Keratinocyte (primary cell): ENCODE results near the gene ALPI. TPM values are rescaled to one million over a fixed set of nuclear protein-coding genes. Genes with fewer than 3 reads are reported as not detected.

Experiments used
- DNase-seq: peaks from one replicate; pipeline ENCODE4 v3.0.0-alpha.2; 2011; ENCODE audit warnings: low read depth, missing footprints, low spot score
- FAIRE-seq: peaks from 2 replicates; lab custom pipeline; 2011; peaks lifted over from hg19 to GRCh38; lab: Jason Lieb, UNC
- H2AFZ ChIP-seq: 2 replicates; pipeline ENCODE4 v1.6.0; 2012; ENCODE audit warnings: low read length, control low read depth, inconsistent platforms; ENCODE audit not compliant: control insufficient read depth
- H3K27ac ChIP-seq: 2 replicates; pipeline ENCODE4 v1.5.1; 2011; ENCODE audit warnings: low read length; ENCODE audit not compliant: control insufficient read depth, insufficient read depth
- H3K27me3 ChIP-seq: 3 replicates; pipeline ENCODE4 v1.6.0; 2011; ENCODE audit warnings: low read length; ENCODE audit not compliant: control insufficient read depth, insufficient read depth; ENCODE audit errors: extremely low read depth
- H3K36me3 ChIP-seq, 2 experiments: 2 replicates in 1 of 2; 3 replicates in 1 of 2; pipeline ENCODE4 v1.5.1; 2011; ENCODE audit warnings: low read length in 2 of 2, mild to moderate bottlenecking in 1 of 2; ENCODE audit not compliant: control insufficient read depth in 2 of 2, insufficient read depth in 2 of 2; ENCODE audit errors: extremely low read depth in 1 of 2
- H3K4me1 ChIP-seq: 3 replicates; pipeline ENCODE4 v1.5.1; 2011; ENCODE audit warnings: low read length; ENCODE audit not compliant: control insufficient read depth, insufficient read depth; ENCODE audit errors: extremely low read depth
- H3K4me2 ChIP-seq: 3 replicates; pipeline ENCODE4 v1.6.0; 2011; ENCODE audit warnings: low read depth, low read length; ENCODE audit not compliant: control insufficient read depth, insufficient read depth; ENCODE audit errors: extremely low read depth
- H3K4me3 ChIP-seq, 3 experiments: fragments of 200-600 bp in 1 of 3; sonication (generic) in 1 of 3; 2 replicates in 2 of 3; 3 replicates in 1 of 3; pipeline ENCODE4 v1.5.1; 2011 to 2016; ENCODE audit warnings: low read length in 3 of 3, mild to moderate bottlenecking in 3 of 3, control low read depth in 2 of 3, inconsistent platforms in 1 of 3, low read depth in 1 of 3, mixed read lengths in 1 of 3, mixed run types in 1 of 3, moderate library complexity in 1 of 3; ENCODE audit not compliant: control insufficient read depth in 2 of 3, insufficient read depth in 2 of 3; ENCODE audit errors: extremely low read depth in 1 of 3
- H3K79me2 ChIP-seq: 2 replicates; pipeline ENCODE4 v1.6.0; 2012; ENCODE audit warnings: low read length; ENCODE audit not compliant: control insufficient read depth, insufficient read depth
- H3K9ac ChIP-seq: 3 replicates; pipeline ENCODE4 v1.6.0; 2011; ENCODE audit warnings: low read length; ENCODE audit not compliant: control insufficient read depth, insufficient read depth; ENCODE audit errors: extremely low read depth
- H3K9me1 ChIP-seq: 3 replicates; pipeline ENCODE4 v1.6.0; 2011; ENCODE audit warnings: low read length; ENCODE audit not compliant: control insufficient read depth, insufficient read depth; ENCODE audit errors: extremely low read depth
- H3K9me3 ChIP-seq: 2 replicates; pipeline ENCODE4 v1.5.1; 2012; ENCODE audit warnings: low read depth, low read length; ENCODE audit not compliant: control insufficient read depth
- H4K20me1 ChIP-seq: 3 replicates; pipeline ENCODE4 v1.6.0; 2011; ENCODE audit warnings: low read length; ENCODE audit not compliant: control insufficient read depth, insufficient read depth; ENCODE audit errors: extremely low read depth
- CTCF ChIP-seq, 3 experiments: IDR thresholded peaks in 1 of 3; conservative IDR thresholded peaks in 1 of 3; optimal IDR thresholded peaks in 1 of 3; 2 replicates in 2 of 3; 3 replicates in 1 of 3; pipeline versions ENCODE3 to v1.5.1; 2011; ENCODE audit warnings: low read length in 3 of 3, mild to moderate bottlenecking in 3 of 3, moderate library complexity in 2 of 3, control low read depth in 1 of 3, inconsistent platforms in 1 of 3; ENCODE audit not compliant: insufficient read depth in 2 of 3; ENCODE audit errors: extremely low read depth in 1 of 3
- EZH2 ChIP-seq: IDR thresholded peaks from one replicate; pipeline ENCODE4 v1.6.1; 2012; ENCODE audit warnings: inconsistent platforms, mild to moderate bottlenecking, low read length, moderate library complexity
- dilution Hi-C: fragments of 300-500 bp; cut with MboI; formaldehyde crosslinking; loops from one replicate; pipeline ENCODE4 v1.7.0; 2020; ENCODE audit warnings: low sequenced_read_pairs; ENCODE audit not compliant: extremely low pct_ligation_motif_present
- polyA plus RNA-seq, 5 experiments: library from polyadenylated mRNA; depleted of rRNA in 3 of 5; stranded (reverse) in 3 of 5; stranded (forward) in 1 of 5; unstranded in 1 of 5; fragments of >200 nt; gene quantifications; 1 replicate in 1 of 5; 2 replicates in 3 of 5; 3 replicates in 1 of 5; pipeline versions ENCODE4 v1.2.1 to v1.2.3, GENCODE V29; 2011 to 2012; ENCODE audit warnings: missing spikeins in 2 of 5, low read depth in 1 of 5, low replicate concordance in 1 of 5

The ALPI gene
- polyA plus RNA-seq, 1 donor (not counting 4 experiments of a cell fraction or from before 2014, with no cell fraction given) = not detected

DNA sequence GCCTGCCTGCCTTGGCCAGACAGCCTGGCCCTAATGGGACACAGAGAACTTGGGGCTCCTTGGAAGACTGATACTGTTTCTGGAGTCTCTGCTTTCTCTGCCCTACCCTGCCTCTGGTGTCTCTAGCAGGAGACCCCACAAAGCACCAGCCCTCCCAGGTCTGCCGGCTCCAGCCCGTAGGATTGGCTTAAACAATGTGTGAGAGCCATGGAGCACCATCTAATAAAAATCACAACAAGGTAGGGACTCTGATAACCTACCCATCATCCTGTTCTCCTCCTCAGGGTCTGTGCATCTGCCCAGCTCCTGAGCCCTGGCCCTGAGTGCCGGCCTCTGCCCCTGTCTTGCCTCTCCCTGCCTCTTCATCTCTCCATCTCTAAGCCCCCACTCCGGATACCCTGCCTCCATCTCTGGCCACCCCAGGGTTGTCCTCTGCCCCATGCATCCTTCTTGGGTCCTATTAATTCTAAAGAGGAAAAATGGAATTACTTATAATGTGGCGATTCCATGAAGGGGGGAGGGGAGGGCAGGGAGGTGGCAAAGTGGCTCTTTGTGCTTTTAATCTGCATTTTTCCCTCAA, 32.9 kb downstream of the ALPI start:
- Histone ChIP-seq H3K4me3 (no peak overlapping the region), H3K9me3 (no peaks in the 10 kb centered on the region), H3K9me1 (no peaks in the 10 kb centered on the region), H4K20me1 (no peaks in the 10 kb centered on the region), H2AFZ (no peak overlapping the region), H3K27ac (no peak overlapping the region), H3K4me1 (no peaks in the 10 kb centered on the region), H3K36me3 (no peaks in the 10 kb centered on the region), H3K9ac (no peak overlapping the region), H3K79me2 (no peaks in the 10 kb centered on the region), H3K27me3 (peaks cover 57% of the 10 kb centered on the region), H3K4me2 (no peak overlapping the region)
- no peak for TF ChIP-seq CTCF (optimal IDR thresholded peaks at IDR 0.05 in 1 of 3, IDR thresholded peaks at IDR 0.05 in 1 of 3, conservative IDR thresholded peaks at IDR 0.05 in 1 of 3; ENCODE audit: extremely low read depth in 1 of 3, insufficient read depth in 2 of 3, low read length in 3 of 3)
- no peak for TF ChIP-seq EZH2
- dilution Hi-C loops = no loop called here
- DNase-seq (no peak), FAIRE-seq (no peak)

GRCh38 chr2:232489516-232490220, 33.7 kb downstream of the ALPI start:
- Histone ChIP-seq H3K9me1 (no peaks in the 10 kb centered on the region), H4K20me1 (no peaks in the 10 kb centered on the region), H3K4me1 (no peaks in the 10 kb centered on the region), H2AFZ (no peak overlapping the region), H3K27ac (no peak overlapping the region), H3K9me3 (no peaks in the 10 kb centered on the region), H3K9ac (no peak overlapping the region), H3K4me3 (no peak overlapping the region), H3K4me2 (no peak overlapping the region), H3K27me3 (peaks cover 49% of the 10 kb centered on the region), H3K36me3 (no peaks in the 10 kb centered on the region), H3K79me2 (no peaks in the 10 kb centered on the region)
- dilution Hi-C loops = no loop called here
- FAIRE-seq = no peak
- DNase-seq = no peak
- TF ChIP-seq EZH2 (no peak), CTCF (optimal IDR thresholded peaks at IDR 0.05 in 1 of 3, IDR thresholded peaks at IDR 0.05 in 1 of 3, conservative IDR thresholded peaks at IDR 0.05 in 1 of 3; ENCODE audit: extremely low read depth in 1 of 3, insufficient read depth in 2 of 3, low read length in 3 of 3) (no peak)
